Mesothelial cell of epicardium (in vitro differentiated cells): ENCODE measurements around the gene TEKT1. TPM values are rescaled to one million over a fixed set of nuclear protein-coding genes. Genes with fewer than 3 reads are reported as not detected.

Experiments used
- DNase-seq, 2 experiments: peaks; one replicate each; pipeline ENCODE4 v3.0.0; 2021; ENCODE audit warnings: low spot score in 2 of 2; ENCODE audit not compliant: unreplicated experiment in 2 of 2
- H3K27ac Mint-ChIP-seq: 2 replicates; pipeline ENCODE4 v1.8.0; 2021; ENCODE audit warnings: mixed read lengths
- H3K27me3 Mint-ChIP-seq: 2 replicates; pipeline ENCODE4 v1.8.0; 2021; ENCODE audit warnings: low read depth, mixed read lengths
- H3K36me3 Mint-ChIP-seq: 2 replicates; pipeline ENCODE4 v1.8.0; 2021; ENCODE audit warnings: mixed read lengths
- H3K4me1 Mint-ChIP-seq: 2 replicates; pipeline ENCODE4 v1.8.0; 2021; ENCODE audit warnings: mixed read lengths
- H3K4me3 Mint-ChIP-seq: 2 replicates; pipeline ENCODE4 v1.8.0; 2021; ENCODE audit warnings: mild to moderate bottlenecking, moderate library complexity, mixed read lengths
- H3K9me3 Mint-ChIP-seq: 2 replicates; pipeline ENCODE4 v1.8.0; 2021; ENCODE audit warnings: mixed read lengths
- CTCF ChIP-seq: fragments of 200-600 bp; sonication (generic); IDR thresholded peaks from one replicate; pipeline ENCODE4 v1.5.0; 2021; ENCODE audit warnings: antibody characterized with exemption; ENCODE audit not compliant: unreplicated experiment
- total RNA-seq: library from RNA; stranded (reverse); gene quantifications from 3 replicates; pipeline ENCODE4 v1.2.1, GENCODE V29; 2021

TEKT1 gene
- total RNA-seq, 1 donor from 2014 or later, result not detected

GRCh38 chr17:6796017-6796886 lies 35.3 kb downstream of the TEKT1 start:
- Mint-ChIP-seq H3K4me3 (no peak overlapping the region), H3K9me3 (no peaks in the 10 kb centered on the region), H3K36me3 (no peaks in the 10 kb centered on the region), H3K27me3 (peaks cover 70% of the 10 kb centered on the region), H3K27ac (no peak overlapping the region), H3K4me1 (no peaks in the 10 kb centered on the region)
- no peak for TF ChIP-seq CTCF
- no peak for DNase-seq

- Mint-ChIP-seq H3K27ac (no peak overlapping the region), H3K4me1 (no peaks in the 10 kb centered on the region), H3K4me3 (no peak overlapping the region), H3K27me3 (peaks cover 75% of the 10 kb centered on the region), H3K36me3 (no peaks in the 10 kb centered on the region), H3K9me3 (no peaks in the 10 kb centered on the region)
- no peak for DNase-seq
- TF ChIP-seq CTCF, result no peak
Observed at GRCh38 chr17:6793748-6794493, 37.6 kb downstream of the TEKT1 start.

GRCh38 chr17:6789146-6789545 lies 42.4 kb downstream of the TEKT1 start:
- no peak for TF ChIP-seq CTCF
- no peak for DNase-seq
- no peaks in the 10 kb centered on the region for H3K4me1 Mint-ChIP-seq
- H3K36me3 Mint-ChIP-seq, result no peaks in the 10 kb centered on the region
- H3K4me3 Mint-ChIP-seq, result no peak overlapping the region
- no peak overlapping the region for H3K27ac Mint-ChIP-seq
- H3K27me3 Mint-ChIP-seq, result peaks cover 86% of the 10 kb centered on the region
- H3K9me3 Mint-ChIP-seq, result peaks cover 5% of the 10 kb centered on the region

- peaks cover 90% of the 10 kb centered on the region for H3K27me3 Mint-ChIP-seq
- H3K4me3 Mint-ChIP-seq, result no peak overlapping the region
- H3K27ac Mint-ChIP-seq, result no peak overlapping the region
- no peaks in the 10 kb centered on the region for H3K36me3 Mint-ChIP-seq
- H3K9me3 Mint-ChIP-seq, result peaks cover 5% of the 10 kb centered on the region
- DNase-seq, result no peak
- TF ChIP-seq CTCF, result no peak
- no peaks in the 10 kb centered on the region for H3K4me1 Mint-ChIP-seq
Observed at GRCh38 chr17:6787081-6787693, 44.3 kb downstream of the TEKT1 start.

- no peak for DNase-seq
- H3K36me3 Mint-ChIP-seq, result no peaks in the 10 kb centered on the region
- no peaks in the 10 kb centered on the region for H3K4me1 Mint-ChIP-seq
- no peak overlapping the region for H3K4me3 Mint-ChIP-seq
- no peak overlapping the region for H3K27ac Mint-ChIP-seq
- no peak for TF ChIP-seq CTCF
- peaks cover 91% of the 10 kb centered on the region for H3K27me3 Mint-ChIP-seq
- peaks cover 5% of the 10 kb centered on the region for H3K9me3 Mint-ChIP-seq
Observed at GRCh38 chr17:6786618-6787017, 44.9 kb downstream of the TEKT1 start.
